GM21528 (cell line): ENCODE data around the gene RNF5.

ENCODE experiments used
- ATAC-seq: cut with Tn5 transposase; IDR thresholded peaks from one replicate; pipeline ENCODE4 v1.9.1; 2021; ENCODE audit warnings: mild to moderate bottlenecking, moderate library complexity; ENCODE audit not compliant: unreplicated experiment, low FRiP score

The RNF5 gene

DNA sequence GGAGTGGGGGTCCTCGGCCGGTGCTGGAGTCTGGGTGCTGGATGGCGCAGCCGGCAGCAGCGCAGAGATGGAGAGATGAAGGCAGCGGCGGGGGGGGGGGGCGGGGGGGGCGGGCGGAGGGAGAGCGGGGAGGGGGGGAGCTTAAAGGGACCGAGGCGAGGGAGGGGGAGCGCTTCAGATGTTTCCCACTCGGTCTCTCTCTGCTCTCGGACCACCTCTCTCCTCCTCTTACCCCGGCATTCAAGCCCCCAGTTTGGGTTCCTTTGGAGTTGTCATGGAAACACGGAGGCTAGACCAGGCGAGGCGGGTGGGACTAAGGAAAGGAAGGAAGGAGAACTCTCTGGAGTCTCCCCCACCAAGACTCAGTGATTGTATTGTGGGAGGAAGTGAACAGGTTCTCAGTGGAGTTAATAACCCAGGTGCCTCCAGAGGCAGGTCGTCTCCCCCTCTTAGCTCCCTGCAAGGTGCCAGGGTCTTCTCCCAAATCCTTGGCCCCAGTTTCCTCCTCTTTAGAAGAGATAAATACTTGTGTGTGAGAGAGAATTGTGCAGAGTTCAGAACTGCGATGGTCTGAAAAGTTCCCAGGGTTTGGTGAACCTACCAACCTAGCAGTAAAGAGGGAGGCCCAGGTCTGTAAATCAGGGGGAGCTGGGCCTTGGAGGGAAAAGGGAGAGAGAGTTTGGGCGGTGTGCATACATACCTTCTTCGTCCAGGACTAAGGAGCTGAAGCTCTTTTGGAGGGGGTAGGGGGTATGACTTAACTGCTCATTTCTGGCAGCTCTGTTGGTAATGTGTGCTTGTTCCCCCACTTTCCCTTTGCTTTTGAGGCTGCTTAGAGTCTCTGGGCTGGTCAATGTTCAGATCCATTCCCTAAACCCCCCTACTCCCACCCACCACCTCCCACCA is 26.1 kb upstream of the RNF5 start, which contains the start of gene PRRT1:
Gene PRRT1 (minus strand): TSS at position 77 of the 906 bp plus-strand sequence. CDS start 112 bp downstream, outside the sequence.
- no peak for ATAC-seq

GRCh38 chr6:32152769-32153563 is 25.2 kb upstream of the RNF5 start:
- no peak for ATAC-seq

DNA sequence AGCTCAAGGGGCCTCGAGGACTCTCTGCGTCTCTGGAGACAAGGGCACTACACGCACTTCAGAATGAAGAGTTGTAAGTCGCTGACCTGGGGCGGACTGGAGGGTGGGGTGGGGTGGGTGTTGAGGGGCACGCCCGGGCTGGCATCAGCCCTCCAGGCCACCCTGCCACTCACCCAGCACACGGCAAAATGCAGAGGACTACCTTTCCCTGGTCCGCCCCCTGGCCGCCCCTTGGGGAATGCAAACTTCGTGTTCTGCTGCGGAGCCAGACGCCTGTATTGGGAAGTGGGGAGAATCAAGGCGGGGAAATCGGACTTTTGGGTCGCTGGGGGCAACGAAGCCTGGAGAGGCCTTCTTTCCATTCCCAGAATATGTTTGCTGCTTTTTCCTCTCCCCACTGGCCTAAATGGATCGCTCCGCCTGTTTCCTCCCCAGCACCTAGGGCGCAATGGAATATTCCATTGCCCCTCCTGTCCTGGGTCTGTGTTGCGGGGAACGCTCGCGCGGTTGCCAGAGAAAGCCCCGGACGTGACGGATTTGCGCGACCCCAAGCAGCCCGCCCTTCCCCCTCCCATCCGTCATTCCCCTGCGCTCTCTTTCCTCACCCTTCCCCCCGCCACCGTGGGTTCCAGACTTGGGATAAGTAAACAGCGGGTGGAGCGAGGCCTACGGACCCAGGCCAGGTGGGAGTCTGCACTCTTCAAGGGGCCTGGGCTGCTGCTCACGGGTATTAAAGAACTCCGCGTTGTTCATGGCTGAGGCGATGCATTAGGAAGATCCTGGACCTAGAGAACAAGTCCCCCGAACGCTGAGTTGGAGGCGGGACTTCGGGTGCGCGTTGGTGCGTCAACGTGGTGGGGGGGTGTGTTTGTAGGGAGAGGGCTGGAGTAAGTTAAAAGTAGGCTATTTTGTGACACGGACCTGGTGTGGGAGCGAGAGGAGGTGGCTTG is 24.4 kb upstream of the RNF5 start, which contains the start of gene PPT2:
Gene PPT2 (plus strand): TSS at position 578 of the 950 bp plus-strand sequence. CDS start 454 bp downstream, outside the sequence.
- no peak for ATAC-seq

DNA sequence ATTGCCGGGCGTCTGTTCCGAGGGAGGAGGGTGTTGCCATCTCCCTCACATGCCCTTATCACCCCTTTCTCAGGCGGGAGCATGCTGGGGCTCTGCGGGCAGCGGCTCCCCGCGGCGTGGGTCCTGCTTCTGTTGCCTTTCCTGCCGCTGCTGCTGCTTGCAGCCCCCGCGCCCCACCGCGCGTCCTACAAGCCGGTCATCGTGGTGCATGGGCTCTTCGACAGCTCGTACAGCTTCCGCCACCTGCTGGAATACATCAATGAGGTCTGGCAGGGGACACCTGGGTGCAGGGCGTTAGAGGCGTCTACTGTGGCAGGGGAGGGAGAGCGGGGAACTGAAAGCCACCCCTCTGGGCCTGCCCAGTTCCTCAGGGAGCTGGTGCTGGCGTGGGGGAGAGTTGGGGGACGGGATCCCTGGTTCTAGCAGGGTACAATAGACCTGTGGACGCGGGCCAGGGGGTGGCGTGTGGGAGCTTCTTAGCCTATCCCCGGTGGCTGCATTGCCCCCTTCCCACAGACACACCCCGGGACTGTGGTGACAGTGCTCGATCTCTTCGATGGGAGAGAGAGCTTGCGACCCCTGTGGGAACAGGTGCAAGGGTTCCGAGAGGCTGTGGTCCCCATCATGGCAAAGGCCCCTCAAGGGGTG is 23.6 kb upstream of the RNF5 start:
- no peak for ATAC-seq

- ATAC-seq = no peak
Observed at GRCh38 chr6:32156891-32157290, 21.3 kb upstream of the RNF5 start.

DNA sequence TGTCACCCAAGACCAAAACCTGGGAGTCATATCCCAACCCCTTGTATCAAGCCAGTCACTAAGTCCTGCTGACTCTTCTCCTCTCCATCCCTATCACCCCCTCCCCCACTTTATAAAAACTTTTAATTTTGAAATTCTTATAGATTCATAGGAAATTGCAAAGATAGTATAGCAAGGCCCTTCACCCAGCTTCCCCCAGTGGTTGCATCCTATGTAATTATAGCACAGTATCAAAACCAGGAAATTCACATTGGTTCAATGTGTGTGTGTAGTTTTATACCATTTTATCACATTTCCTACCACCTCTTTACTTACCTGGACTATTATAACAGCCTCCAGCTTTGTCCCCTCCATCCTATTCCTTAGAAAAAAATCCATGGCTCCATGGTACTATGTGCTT is 20.2 kb upstream of the RNF5 start:
- ATAC-seq = no peak

GRCh38 chr6:32163559-32164258 is 14.5 kb upstream of the RNF5 start:
- no peak for ATAC-seq

DNA sequence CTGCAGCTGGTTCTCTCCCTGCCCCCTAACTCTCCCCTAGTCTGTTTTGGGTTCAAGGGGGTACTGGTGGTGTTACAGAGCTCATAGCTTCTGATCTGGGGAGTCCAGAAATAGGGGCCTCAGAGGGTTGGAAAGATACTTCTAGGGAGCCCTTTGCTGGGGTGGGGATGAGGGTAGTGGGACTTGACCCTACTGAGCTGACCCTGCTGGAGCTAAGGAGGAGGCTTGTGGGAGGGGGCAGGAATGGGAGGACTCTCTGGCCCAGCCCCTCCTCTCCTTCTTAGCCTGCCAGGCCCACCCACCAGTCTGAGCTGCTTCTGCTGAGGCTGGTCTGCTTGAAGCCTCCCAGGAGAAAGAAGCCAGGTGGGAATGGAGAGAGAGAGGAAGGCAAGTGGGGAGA is 13.9 kb upstream of the RNF5 start, which contains the start of gene EGFL8:
Gene EGFL8 (plus strand): TSS at position 301 of the 400 bp plus-strand sequence. CDS start 1,571 bp downstream, outside the sequence.
- no peak for ATAC-seq

- no peak for ATAC-seq
Observed at GRCh38 chr6:32166411-32167061, 11.7 kb upstream of the RNF5 start.

DNA sequence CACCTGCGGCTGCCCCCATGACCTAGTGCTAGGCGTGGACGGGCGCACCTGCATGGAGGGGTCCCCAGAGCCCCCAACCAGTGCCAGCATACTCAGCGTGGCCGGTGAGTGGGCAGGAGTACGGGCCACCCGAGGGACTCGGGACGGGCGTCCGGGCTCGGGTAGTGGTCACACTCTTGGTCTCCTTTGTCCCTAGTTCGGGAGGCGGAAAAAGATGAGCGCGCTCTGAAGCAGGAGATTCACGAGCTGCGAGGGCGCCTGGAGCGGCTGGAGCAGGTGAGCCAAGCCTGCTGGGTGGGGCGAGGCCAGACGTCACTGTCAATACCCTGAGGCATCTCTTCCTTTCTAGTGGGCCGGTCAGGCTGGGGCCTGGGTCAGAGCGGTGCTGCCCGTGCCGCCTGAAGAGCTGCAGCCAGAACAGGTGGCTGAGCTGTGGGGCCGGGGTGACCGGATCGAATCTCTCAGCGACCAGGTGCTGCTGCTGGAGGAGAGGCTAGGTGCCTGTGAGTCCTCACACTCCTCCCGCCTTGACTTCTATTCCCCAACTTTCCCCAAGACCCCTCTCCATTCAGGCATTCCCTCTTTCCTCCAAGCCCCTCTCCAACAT is 10.9 kb upstream of the RNF5 start:
- no peak for ATAC-seq

DNA sequence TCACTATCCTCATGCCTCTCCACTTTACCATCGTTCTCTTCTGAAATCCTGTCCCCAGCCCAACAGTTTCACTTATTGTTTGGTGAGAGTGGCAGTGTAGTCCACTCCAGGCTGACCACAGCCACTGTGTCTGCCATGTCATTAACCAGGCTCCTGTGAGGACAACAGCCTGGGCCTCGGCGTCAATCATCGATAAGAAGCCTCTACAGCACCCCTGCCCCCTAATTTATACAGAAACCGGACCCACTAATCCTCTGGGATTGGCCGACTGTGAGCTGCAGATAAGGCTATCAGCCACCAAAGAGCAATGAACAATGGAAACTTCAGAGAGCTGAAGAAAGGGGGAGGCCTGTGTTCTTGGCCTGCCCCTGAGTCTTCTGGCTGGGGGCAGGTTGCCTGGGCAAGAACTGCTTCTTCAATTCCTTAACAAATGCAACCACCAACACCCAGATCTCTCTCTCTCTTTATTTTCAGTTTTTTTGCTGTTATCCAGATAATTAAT is 10.4 kb upstream of the RNF5 start:
- ATAC-seq = no peak

- ATAC-seq = no peak
Observed at GRCh38 chr6:32168350-32168749, 9.9 kb upstream of the RNF5 start.

- ATAC-seq = no peak
Observed at GRCh38 chr6:32168807-32169591, 9.2 kb upstream of the RNF5 start.

DNA sequence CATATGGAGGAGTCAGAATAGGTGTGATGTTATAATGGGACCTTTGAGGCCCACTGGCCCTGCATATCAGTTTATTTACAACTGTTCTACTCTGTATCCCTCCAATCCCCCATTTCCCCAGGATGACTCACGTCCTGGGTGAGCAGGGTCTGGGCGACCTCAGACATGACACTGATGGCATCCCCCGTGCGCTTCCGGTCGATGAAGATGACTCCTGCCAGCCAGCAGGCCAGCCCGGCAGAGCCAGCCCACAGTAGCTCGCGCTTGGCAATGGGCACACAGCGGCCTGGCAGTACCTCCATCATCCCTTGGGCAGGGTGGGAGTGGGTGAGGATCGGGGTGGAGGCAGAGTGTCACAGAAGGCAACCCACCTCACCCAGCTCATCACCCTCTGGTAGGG is 7.9 kb upstream of the RNF5 start:
- no peak for ATAC-seq

DNA sequence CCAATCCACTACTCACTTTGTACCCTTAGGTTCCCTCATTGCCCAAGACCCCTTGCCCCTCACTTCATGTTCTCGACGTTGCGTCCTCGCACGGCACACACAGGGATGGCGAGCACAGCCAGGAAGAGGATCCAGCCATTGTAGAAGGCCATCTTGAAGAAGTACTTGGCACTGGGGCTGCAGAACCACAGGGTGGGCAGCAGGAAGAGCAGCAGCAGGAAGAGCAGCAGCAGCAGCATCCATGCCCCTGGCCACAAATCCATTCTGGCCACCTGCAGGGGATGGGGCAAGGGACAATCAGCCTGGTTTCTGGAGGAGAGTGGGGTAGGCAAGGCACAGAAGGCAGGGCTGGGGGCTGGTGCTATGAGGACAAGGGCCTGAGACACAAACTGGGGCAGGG is 7.0 kb upstream of the RNF5 start:
- ATAC-seq = no peak

GRCh38 chr6:32173051-32173727 is 5.0 kb upstream of the RNF5 start:
- no peak for ATAC-seq

GRCh38 chr6:32174416-32174815 is 3.8 kb upstream of the RNF5 start:
- no peak for ATAC-seq
